SK-N-SH (cell line): Measurements from ENCODE around the gene SLCO1A2. TPM values are rescaled to one million over a fixed set of nuclear protein-coding genes. Genes with fewer than 3 reads are reported as not detected.

ENCODE experiments used
- CTCF ChIA-PET: fragments of 300-600, 350-600 bp; formaldehyde crosslinking; extraction: SDS; loops from one replicate; lab custom pipeline; 2021; lab: Yijun Ruan, JAX
- POLR2A ChIA-PET: fragments of 350-600 bp; sonication (Branson Sonifier 250); formaldehyde crosslinking; extraction: SDS; loops from one replicate; lab custom pipeline; 2020; ENCODE audit warnings: antibody characterized with exemption, inconsistent platforms; lab: Yijun Ruan, JAX
- DNase-seq: peaks from one replicate; pipeline ENCODE4 v3.0.0; 2012
- H2AFZ ChIP-seq: fragments of 200-600 bp; sonication (generic); 2 replicates; pipeline ENCODE4 v1.8.1; 2016; ENCODE audit warnings: antibody characterized with exemption, mild to moderate bottlenecking, low read depth
- H3F3A ChIP-seq: fragments of 200-600 bp; sonication (generic); replicated peaks from 2 replicates; pipeline ENCODE3; 2016; ENCODE audit warnings: antibody characterized with exemption, mild to moderate bottlenecking; ENCODE audit not compliant: insufficient read depth
- H3K27ac ChIP-seq, 2 experiments: fragments of 200-500 bp in 1 of 2; fragments of 200-600 bp in 1 of 2; sonication (Bioruptor generic) in 1 of 2; sonication (generic), shearing (Covaris generic) in 1 of 2; 2 replicates each; pipeline versions ENCODE4 v1.5.1 to v1.6.1; 2014 to 2016; ENCODE audit warnings: low read depth in 2 of 2, inconsistent platforms in 1 of 2, low read length in 1 of 2, mild to moderate bottlenecking in 1 of 2, mixed read lengths in 1 of 2
- H3K27me3 ChIP-seq: fragments of 200-600 bp; sonication (generic), shearing (Covaris generic); 2 replicates; pipeline ENCODE4 v1.6.1; 2016; ENCODE audit warnings: mixed run types; ENCODE audit not compliant: insufficient read depth
- H3K36me3 ChIP-seq, 2 experiments: fragments of 200-500 bp in 1 of 2; fragments of 200-600 bp in 1 of 2; sonication (Bioruptor generic) in 1 of 2; sonication (generic) in 1 of 2; replicated peaks in 1 of 2; 2 replicates each; pipeline versions ENCODE3 to v1.5.1; 2014 to 2016; ENCODE audit warnings: low read length in 1 of 2, mild to moderate bottlenecking in 1 of 2; ENCODE audit not compliant: insufficient read depth in 2 of 2, control insufficient read depth in 1 of 2
- H3K4me1 ChIP-seq, 2 experiments: fragments of 200-500 bp in 1 of 2; fragments of 200-600 bp in 1 of 2; sonication (Bioruptor generic) in 1 of 2; sonication (generic), shearing (Covaris generic) in 1 of 2; 2 replicates each; pipeline versions ENCODE4 v1.5.1 to v1.6.1; 2014 to 2016; ENCODE audit warnings: low read depth in 1 of 2, low read length in 1 of 2, mixed run types in 1 of 2; ENCODE audit not compliant: insufficient read depth in 2 of 2, control insufficient read depth in 1 of 2
- H3K4me2 ChIP-seq: fragments of 200-600 bp; sonication (generic), shearing (Covaris generic); 2 replicates; pipeline ENCODE4 v1.6.1; 2017; ENCODE audit warnings: mixed run types
- H3K4me3 ChIP-seq, 2 experiments: fragments of 200-500 bp in 1 of 2; fragments of 200-600 bp in 1 of 2; sonication (Bioruptor generic) in 1 of 2; sonication (generic), shearing (Covaris generic) in 1 of 2; 2 replicates each; pipeline versions ENCODE4 v1.5.1 to v1.8.1; 2014 to 2016; ENCODE audit warnings: low read depth in 2 of 2, inconsistent platforms in 1 of 2, low read length in 1 of 2, mild to moderate bottlenecking in 1 of 2, mixed read lengths in 1 of 2, moderate library complexity in 1 of 2
- H3K79me2 ChIP-seq: fragments of 200-600 bp; sonication (generic); 2 replicates; pipeline ENCODE4 v1.8.1; 2017; ENCODE audit warnings: mild to moderate bottlenecking; ENCODE audit not compliant: insufficient read depth
- H3K9ac ChIP-seq: fragments of 200-600 bp; sonication (generic); 2 replicates; pipeline ENCODE4 v1.6.1; 2017; ENCODE audit warnings: mixed run types
- H3K9me2 ChIP-seq: fragments of 200-600 bp; sonication (generic); 2 replicates; pipeline ENCODE4 v1.6.1; 2017; ENCODE audit warnings: mixed run types
- H3K9me3 ChIP-seq: fragments of 200-600 bp; sonication (generic); 2 replicates; pipeline ENCODE4 v1.6.1; 2017; ENCODE audit warnings: mixed run types, mild to moderate bottlenecking, moderate library complexity
- H4K20me1 ChIP-seq: fragments of 200-600 bp; sonication (generic); 2 replicates; pipeline ENCODE4 v1.6.1; 2017; ENCODE audit warnings: mild to moderate bottlenecking, mixed run types; ENCODE audit not compliant: insufficient read depth
- RFX5 ChIP-seq: IDR thresholded peaks from 2 replicates; pipeline ENCODE4 v1.6.1; 2012; ENCODE audit warnings: mild to moderate bottlenecking, improper control_type of control experiment, low read length
- TCF12 ChIP-seq: IDR thresholded peaks from 2 replicates; pipeline ENCODE4 v1.4.0; 2012
- WGBS: methylation state at CpG from one replicate; pipeline ENCODE4 v1.1.6; 2017; ENCODE audit warnings: low lambda C conversion rate; 5-methylcytosine and 5-hydroxymethylcytosine counted together
- polyA plus RNA-seq, 3 experiments: library from polyadenylated mRNA; depleted of rRNA; stranded (reverse); fragments of >200 nt; gene quantifications; 2 replicates each; pipeline ENCODE4 v1.2.3, GENCODE V29; 2012
- TF ChIP-seq, protein P1 (sequence below): fragments of 150-350 bp; IDR thresholded peaks from 2 replicates; pipeline ENCODE4 v1.6.1; 2017; ENCODE audit warnings: antibody characterized with exemption, low read length, low read depth, borderline replicate concordance

The SLCO1A2 gene
- polyA plus RNA-seq, 1 of the 3 experiments (the other 2 are of a cell fraction) = under 0.01 TPM

DNA sequence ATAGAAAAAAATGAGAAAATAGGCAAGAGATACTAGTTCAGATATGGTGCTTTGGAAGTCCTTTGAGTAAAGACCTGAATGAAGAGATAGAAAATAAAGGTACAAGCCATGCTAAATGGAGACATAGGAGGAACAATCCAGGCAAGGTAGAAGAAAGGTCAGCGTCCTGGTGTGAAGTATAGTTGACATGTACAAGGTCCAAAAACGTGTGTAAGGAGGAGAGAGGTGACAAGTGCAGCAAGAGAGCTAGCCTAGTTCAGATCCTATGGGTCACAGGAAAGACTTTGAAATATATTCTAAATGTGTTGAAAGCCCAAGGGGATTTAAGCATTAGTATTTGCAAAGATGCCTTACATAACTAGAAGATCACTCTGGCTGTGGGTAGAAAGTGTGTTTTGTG is 115.5 kb downstream of the SLCO1A2 start:
- H3K4me1 ChIP-seq = no peaks in the 10 kb centered on the region
- DNase-seq = no peak
- CTCF ChIA-PET = interaction anchor here (1.0 kb wide), 1 partner anchor 461 kb away, joined by 3 read pairs; no protein-coding TSS in a partner anchor
- WGBS = 2% methylated on average over 2 of the region's 2 CpGs
- no peaks in the 10 kb centered on the region for H4K20me1 ChIP-seq
- H3F3A ChIP-seq = no peaks in the 10 kb centered on the region
- H3K9me3 ChIP-seq = no peaks in the 10 kb centered on the region
- no peaks in the 10 kb centered on the region for H3K36me3 ChIP-seq
- TF ChIP-seq, protein P1, sequence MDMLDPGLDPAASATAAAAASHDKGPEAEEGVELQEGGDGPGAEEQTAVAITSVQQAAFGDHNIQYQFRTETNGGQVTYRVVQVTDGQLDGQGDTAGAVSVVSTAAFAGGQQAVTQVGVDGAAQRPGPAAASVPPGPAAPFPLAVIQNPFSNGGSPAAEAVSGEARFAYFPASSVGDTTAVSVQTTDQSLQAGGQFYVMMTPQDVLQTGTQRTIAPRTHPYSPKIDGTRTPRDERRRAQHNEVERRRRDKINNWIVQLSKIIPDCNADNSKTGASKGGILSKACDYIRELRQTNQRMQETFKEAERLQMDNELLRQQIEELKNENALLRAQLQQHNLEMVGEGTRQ = no peak
- no peak for TF ChIP-seq TCF12
- no peak for TF ChIP-seq RFX5
- no peaks in the 10 kb centered on the region for H3K9me2 ChIP-seq
- H3K4me2 ChIP-seq = no peak overlapping the region
- H3K4me3 ChIP-seq = no peak overlapping the region
- POLR2A ChIA-PET = no interaction called here
- no peak overlapping the region for H2AFZ ChIP-seq
- no peak overlapping the region for H3K9ac ChIP-seq
- H3K79me2 ChIP-seq = no peaks in the 10 kb centered on the region
- no peak overlapping the region for H3K27ac ChIP-seq
- no peaks in the 10 kb centered on the region for H3K27me3 ChIP-seq

Other genes starting within 250 kb of the SLCO1A2 start
- gene SLCO1B1, start 203.7 kb downstream of the SLCO1A2 start, polyA plus RNA-seq (2012; rRNA removed) = not detected in 2 replicates
- 0.42 TPM in 1 of 2 replicates, not detected in the other for gene IAPP, start 38.0 kb upstream of the SLCO1A2 start, polyA plus RNA-seq (2012; rRNA removed)
- gene PYROXD1, start 102.7 kb upstream of the SLCO1A2 start, polyA plus RNA-seq (2012; rRNA removed) = 5.0 and 6.9 TPM in 2 replicates
- 14.6 and 17.0 TPM in 2 replicates for gene RECQL, start 166.7 kb upstream of the SLCO1A2 start, polyA plus RNA-seq (2012; rRNA removed)
- gene GOLT1B, start 166.9 kb upstream of the SLCO1A2 start, polyA plus RNA-seq (2012; rRNA removed) = 7.9 and 10.6 TPM in 2 replicates
- gene SPX, start 191.4 kb upstream of the SLCO1A2 start, polyA plus RNA-seq (2012; rRNA removed) = not detected in 2 replicates